CD4-positive, CD25-positive, alpha-beta regulatory T cell (primary cell): ENCODE measurements around the gene MGST2. TPM values are rescaled to one million over a fixed set of nuclear protein-coding genes. Genes with fewer than 3 reads are reported as not detected.

Experiments used
- ATAC-seq, 2 donors: fragments of 150-1000 bp; cut with Tn5 transposase; one replicate each; pipeline ENCODE4 v1.10.0; 2021; ENCODE audit warnings: low read depth in 2 of 2, moderate number of reproducible peaks in 2 of 2, moderate library complexity in 1 of 2
- DNase-seq, 3 donors: peaks; one replicate each; pipeline versions ENCODE4 v3.0.0 to v3.0.0-alpha.2; 2012 to 2022; ENCODE audit warnings: mixed read lengths in 1 of 3
- H3K27ac ChIP-seq: one replicate; pipeline ENCODE4 v1.7.0; 2013; ENCODE audit warnings: mild to moderate bottlenecking, low read length; ENCODE audit not compliant: insufficient read depth, poor library complexity, severe bottlenecking
- H3K27me3 ChIP-seq: one replicate; pipeline ENCODE4 v1.7.0; 2013; ENCODE audit warnings: low read length; ENCODE audit not compliant: control insufficient read depth, insufficient read depth
- H3K36me3 ChIP-seq: one replicate; pipeline ENCODE4 v1.7.0; 2013; ENCODE audit warnings: mild to moderate bottlenecking, low read length, moderate library complexity; ENCODE audit not compliant: control insufficient read depth, insufficient read depth
- H3K4me1 ChIP-seq: 2 replicates; pipeline ENCODE4 v1.7.0; 2013; ENCODE audit warnings: mild to moderate bottlenecking, low read length; ENCODE audit not compliant: insufficient read depth, control insufficient read depth, poor library complexity, severe bottlenecking
- H3K4me3 ChIP-seq: one replicate; pipeline ENCODE4 v1.7.0; 2013; ENCODE audit warnings: low read depth, mild to moderate bottlenecking, low read length, moderate library complexity
- H3K9me3 ChIP-seq, 2 experiments: 1 replicate in 1 of 2; 2 replicates in 1 of 2; pipeline ENCODE4 v1.7.0; 2013; ENCODE audit warnings: low read length in 2 of 2, mild to moderate bottlenecking in 1 of 2, moderate library complexity in 1 of 2; ENCODE audit not compliant: control insufficient read depth in 2 of 2
- H3K27ac Mint-ChIP-seq, 3 donors: one replicate each; pipeline ENCODE4 v1.8.0; 2020 to 2022; ENCODE audit warnings: mild to moderate bottlenecking in 3 of 3, mixed read lengths in 3 of 3, moderate library complexity in 2 of 3
- H3K27me3 Mint-ChIP-seq: one replicate; pipeline ENCODE4 v1.8.0; 2022; ENCODE audit warnings: mild to moderate bottlenecking, mixed read lengths
- H3K36me3 Mint-ChIP-seq: one replicate; pipeline ENCODE4 v1.8.0; 2020; ENCODE audit warnings: mixed read lengths
- H3K4me1 Mint-ChIP-seq, 4 donors: one replicate each; pipeline ENCODE4 v1.8.0; 2020 to 2022; ENCODE audit warnings: mixed read lengths in 4 of 4, mild to moderate bottlenecking in 1 of 4
- H3K4me3 Mint-ChIP-seq, 4 donors: one replicate each; pipeline ENCODE4 v1.8.0; 2020 to 2022; ENCODE audit warnings: mild to moderate bottlenecking in 4 of 4, mixed read lengths in 4 of 4, moderate library complexity in 3 of 4
- H3K9me3 Mint-ChIP-seq, 7 donors: one replicate each; pipeline ENCODE4 v1.8.0; 2020 to 2022; ENCODE audit warnings: mixed read lengths in 7 of 7, mild to moderate bottlenecking in 3 of 7, moderate library complexity in 2 of 7
- polyA plus RNA-seq, 4 donors: library from polyadenylated mRNA; unstranded; fragments of 300-500 nt; fragmentation: Illumina TruSeq; gene quantifications; one replicate each; pipeline ENCODE4 v1.2.3, GENCODE V29; 2021
- total RNA-seq: library from RNA; stranded (reverse); gene quantifications from one replicate; pipeline ENCODE4 v1.2.3, GENCODE V29; 2022

Gene MGST2
- total and polyA plus RNA-seq, 5 donors from 2014 or later = 12.3 to 64.9 (median 44.6) TPM

GRCh38 chr4:139674875-139675550 is 9.4 kb downstream of the MGST2 start:
- no peak for DNase-seq

DNA sequence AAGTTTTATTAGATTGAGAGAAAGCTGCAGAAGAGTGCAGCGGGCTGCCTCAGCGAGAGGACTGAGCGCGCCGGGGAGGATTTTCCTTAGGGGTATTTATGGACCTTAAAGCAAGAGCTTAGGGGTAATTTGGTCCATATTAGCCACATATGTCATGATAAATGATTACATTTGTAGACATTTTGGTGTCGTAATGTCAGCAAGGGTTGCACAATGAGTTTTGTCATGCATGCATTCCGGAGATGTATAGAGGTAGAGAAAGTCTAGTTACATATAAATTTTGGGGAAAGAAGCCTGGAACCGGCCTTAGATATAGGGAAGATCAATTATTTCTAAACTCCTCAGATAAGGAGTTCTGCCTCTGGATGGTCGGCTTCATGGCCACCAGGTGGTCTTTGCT is 10.0 kb downstream of the MGST2 start:
- H3K27me3 Mint-ChIP-seq = no peaks in the 10 kb centered on the region
- no peak overlapping the region for H3K4me3 Mint-ChIP-seq
- Histone ChIP-seq H3K4me1 (no peaks in the 10 kb centered on the region), H3K27me3 (no peaks in the 10 kb centered on the region), H3K36me3 (peaks cover 15% of the 10 kb centered on the region), H3K27ac (no peak overlapping the region), H3K4me3 (no peak overlapping the region), H3K9me3 (no peaks in the 10 kb centered on the region)
- H3K27ac Mint-ChIP-seq = no peak overlapping the region
- no peak for DNase-seq
- H3K36me3 Mint-ChIP-seq = peaks cover 22% of the 10 kb centered on the region
- no peaks in the 10 kb centered on the region for H3K9me3 Mint-ChIP-seq
- no peak for ATAC-seq
- H3K4me1 Mint-ChIP-seq = peaks cover 3 to 19% (median 9%) of the 10 kb centered on the region in 4 donors

More at GRCh38 chr4:139674875-139675550, 9.4 kb downstream of the MGST2 start:
- H3K4me1 Mint-ChIP-seq = peaks cover 5 to 17% (median 9%) of the 10 kb centered on the region in 4 donors
- Histone ChIP-seq H3K27me3 (no peaks in the 10 kb centered on the region), H3K4me1 (no peaks in the 10 kb centered on the region), H3K27ac (no peak overlapping the region), H3K9me3 (no peaks in the 10 kb centered on the region), H3K36me3 (peaks cover 15% of the 10 kb centered on the region), H3K4me3 (no peak overlapping the region)
- no peaks in the 10 kb centered on the region for H3K27me3 Mint-ChIP-seq
- H3K27ac Mint-ChIP-seq = peak overlapping the region in 1 of 3 donors; percentile 4
- H3K4me3 Mint-ChIP-seq = no peak overlapping the region
- ATAC-seq = peak in 1 of 2 donors; percentile 31
- H3K9me3 Mint-ChIP-seq = no peaks in the 10 kb centered on the region
- peaks cover 18% of the 10 kb centered on the region for H3K36me3 Mint-ChIP-seq

DNA sequence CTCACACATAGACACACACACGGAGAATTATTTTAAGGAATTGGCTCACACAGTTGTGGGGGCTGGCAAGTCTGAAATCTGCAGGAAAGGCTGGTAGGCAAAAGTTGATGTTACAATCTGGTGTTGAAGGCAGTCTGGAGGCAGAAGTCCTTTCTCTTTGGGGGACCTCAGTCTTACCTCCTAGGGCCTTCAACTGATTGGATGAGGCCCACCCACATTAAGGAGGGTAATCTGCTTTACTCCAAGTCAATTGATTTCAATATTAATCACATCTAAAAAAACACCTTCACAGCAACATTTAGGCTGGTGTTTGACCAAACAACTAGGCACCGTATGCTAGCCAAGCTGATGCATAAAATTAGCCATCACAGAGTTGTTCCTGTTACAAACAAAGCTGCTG is 10.7 kb downstream of the MGST2 start:
- H3K4me1 Mint-ChIP-seq = peaks cover 2 to 25% (median 9%) of the 10 kb centered on the region in 4 donors
- H3K27ac Mint-ChIP-seq = no peak overlapping the region
- Histone ChIP-seq H3K9me3 (no peaks in the 10 kb centered on the region), H3K4me3 (no peak overlapping the region), H3K36me3 (peaks cover 15% of the 10 kb centered on the region), H3K27ac (no peak overlapping the region), H3K27me3 (no peaks in the 10 kb centered on the region), H3K4me1 (no peaks in the 10 kb centered on the region)
- peaks cover 22% of the 10 kb centered on the region for H3K36me3 Mint-ChIP-seq
- no peaks in the 10 kb centered on the region for H3K9me3 Mint-ChIP-seq
- ATAC-seq = no peak
- no peaks in the 10 kb centered on the region for H3K27me3 Mint-ChIP-seq
- no peak overlapping the region for H3K4me3 Mint-ChIP-seq
- no peak for DNase-seq

DNA sequence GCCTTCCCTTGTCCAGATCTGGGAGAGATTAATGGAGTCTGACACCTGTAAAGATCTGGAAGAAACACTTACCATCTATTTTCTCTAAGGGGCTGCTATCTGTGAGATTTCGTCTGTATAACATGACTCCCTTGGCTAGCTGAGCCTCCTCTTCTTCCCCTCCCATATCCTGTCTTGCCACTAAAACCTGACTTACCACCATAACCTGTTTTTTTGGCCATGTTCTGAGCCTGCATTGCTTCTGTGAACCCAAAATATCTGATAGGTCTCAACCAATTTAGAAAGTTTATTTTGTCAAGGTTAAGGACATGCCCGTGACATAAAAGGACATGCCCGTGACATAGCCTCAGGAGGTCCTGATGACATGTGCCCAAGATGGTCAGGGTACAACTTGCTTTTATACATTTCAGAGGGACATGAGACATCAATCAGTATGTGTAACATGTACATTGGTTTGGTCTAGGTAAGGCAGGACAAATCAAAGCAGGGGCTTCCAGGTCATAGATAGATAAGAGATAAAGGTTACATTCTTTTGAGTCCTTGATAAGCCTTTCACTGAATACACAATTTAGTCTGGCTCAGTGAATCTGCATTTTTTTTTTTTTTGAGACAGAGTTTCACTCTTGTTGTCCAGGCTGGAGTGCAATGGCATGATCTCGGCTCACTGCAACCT is 11.4 kb downstream of the MGST2 start:
- Mint-ChIP-seq H3K4me1 (peaks cover 2 to 25% (median 8%) of the 10 kb centered on the region in 4 donors), H3K36me3 (peaks cover 22% of the 10 kb centered on the region), H3K27ac (no peak overlapping the region), H3K9me3 (no peaks in the 10 kb centered on the region), H3K27me3 (no peaks in the 10 kb centered on the region), H3K4me3 (no peak overlapping the region)
- ATAC-seq = no peak
- H3K4me3 ChIP-seq = no peak overlapping the region
- DNase-seq = no peak
- no peaks in the 10 kb centered on the region for H3K27me3 ChIP-seq
- no peaks in the 10 kb centered on the region for H3K9me3 ChIP-seq
- H3K36me3 ChIP-seq = peaks cover 15% of the 10 kb centered on the region
- H3K4me1 ChIP-seq = no peaks in the 10 kb centered on the region
- no peak overlapping the region for H3K27ac ChIP-seq

DNA sequence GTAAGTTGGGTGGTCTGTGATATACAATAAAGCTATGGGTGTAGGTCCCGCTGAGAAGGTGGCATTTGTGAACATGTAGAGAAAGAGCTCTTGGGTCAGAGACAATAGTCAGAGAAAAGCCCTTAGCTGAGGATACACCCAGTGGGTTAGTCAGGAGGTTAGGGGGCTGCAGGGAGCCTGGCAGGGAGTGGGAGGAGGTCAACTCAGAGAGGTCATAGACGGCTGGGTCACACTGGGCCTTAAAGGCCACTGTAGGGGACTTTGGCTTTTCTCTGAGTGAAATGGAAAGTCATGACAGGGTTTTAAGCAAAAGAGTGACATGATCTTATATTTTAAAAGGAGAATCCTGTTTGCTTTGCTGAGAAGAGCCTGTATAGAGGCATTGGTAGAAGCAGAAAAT is 16.7 kb downstream of the MGST2 start:
- no peaks in the 10 kb centered on the region for H3K4me1 ChIP-seq
- Mint-ChIP-seq H3K27ac (peak overlapping the region; percentile 50 to 81 (median 65)), H3K9me3 (peaks cover 0 to 5% (median 0%) of the 10 kb centered on the region in 7 donors), H3K4me1 (peaks cover 12 to 31% (median 24%) of the 10 kb centered on the region in 4 donors), H3K27me3 (no peaks in the 10 kb centered on the region), H3K36me3 (peaks cover 43% of the 10 kb centered on the region), H3K4me3 (no peak overlapping the region)
- no peak overlapping the region for H3K4me3 ChIP-seq
- peaks cover 15% of the 10 kb centered on the region for H3K36me3 ChIP-seq
- H3K9me3 ChIP-seq = peaks cover 0 to 10% of the 10 kb centered on the region in 2 experiments
- ATAC-seq (no peak), DNase-seq (no peak)
- no peaks in the 10 kb centered on the region for H3K27me3 ChIP-seq
- no peak overlapping the region for H3K27ac ChIP-seq

GRCh38 chr4:139682741-139683151 is 17.1 kb downstream of the MGST2 start:
- Mint-ChIP-seq H3K4me3 (no peak overlapping the region), H3K27ac (peak overlapping the region in 2 of 3 donors; percentile 50 to 81), H3K4me1 (peaks cover 12 to 31% (median 24%) of the 10 kb centered on the region in 4 donors), H3K9me3 (peaks cover 0 to 5% (median 0%) of the 10 kb centered on the region in 7 donors), H3K27me3 (no peaks in the 10 kb centered on the region), H3K36me3 (peaks cover 43% of the 10 kb centered on the region)
- DNase-seq (no peak), ATAC-seq (no peak)
- Histone ChIP-seq H3K4me3 (no peak overlapping the region), H3K27ac (no peak overlapping the region), H3K36me3 (peaks cover 15% of the 10 kb centered on the region), H3K9me3 (peaks cover 0 to 10% of the 10 kb centered on the region in 2 experiments), H3K4me1 (no peaks in the 10 kb centered on the region), H3K27me3 (no peaks in the 10 kb centered on the region)

DNA sequence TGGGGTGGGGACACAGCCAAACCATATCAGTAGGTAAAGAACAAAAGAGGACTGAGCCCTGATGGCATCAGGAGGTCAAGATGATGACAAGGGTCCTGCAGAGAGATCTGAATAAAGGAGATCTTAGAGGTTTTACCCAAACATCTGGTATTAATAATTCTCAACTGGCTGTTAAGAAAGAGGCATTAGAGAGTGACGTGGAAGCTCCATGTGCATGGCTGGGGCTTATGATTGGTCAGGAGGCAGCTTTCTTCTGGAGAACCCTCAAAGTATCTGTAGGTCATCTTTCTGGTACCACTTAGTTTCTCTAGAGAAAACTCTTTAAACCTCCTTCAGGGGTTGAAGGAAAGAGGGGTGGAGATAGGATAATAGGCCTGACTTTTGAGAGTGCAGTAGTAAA is 18.7 kb downstream of the MGST2 start:
- H3K27me3 ChIP-seq = no peaks in the 10 kb centered on the region
- Mint-ChIP-seq H3K27me3 (no peaks in the 10 kb centered on the region), H3K9me3 (peaks cover 0 to 5% (median 0%) of the 10 kb centered on the region in 7 donors), H3K27ac (no peak overlapping the region), H3K4me1 (peaks cover 12 to 31% (median 21%) of the 10 kb centered on the region in 4 donors), H3K4me3 (no peak overlapping the region), H3K36me3 (peaks cover 33% of the 10 kb centered on the region)
- H3K9me3 ChIP-seq = peaks cover 0 to 10% of the 10 kb centered on the region in 2 experiments
- peaks cover 3% of the 10 kb centered on the region for H3K36me3 ChIP-seq
- ATAC-seq = no peak
- H3K4me1 ChIP-seq = no peaks in the 10 kb centered on the region
- H3K27ac ChIP-seq = no peak overlapping the region
- no peak overlapping the region for H3K4me3 ChIP-seq
- no peak for DNase-seq
